Gastroesophageal sphincter (tissue), 3 donors: Measurements from ENCODE around the gene AAR2.

Experiments
- CTCF ChIP-seq, 4 experiments: fragments of 200-600 bp in 2 of 4; fragments of 450-650 bp in 2 of 4; sonication (generic) in 1 of 4; IDR thresholded peaks; one replicate each; pipeline ENCODE4 v1.5.1; 2017 to 2019; ENCODE audit warnings: antibody characterized with exemption in 4 of 4, mild to moderate bottlenecking in 2 of 4, moderate library complexity in 2 of 4
- EP300 ChIP-seq: sonication (generic); formaldehyde crosslinking; IDR thresholded peaks from one replicate; pipeline ENCODE4 v1.6.1; 2017; ENCODE audit warnings: antibody characterized with exemption, mild to moderate bottlenecking
- POLR2A ChIP-seq, 2 donors: fragments of 450-650 bp; IDR thresholded peaks; one replicate each; pipeline ENCODE4 v1.6.1; 2017; ENCODE audit warnings: antibody characterized with exemption in 2 of 2, mild to moderate bottlenecking in 2 of 2, moderate library complexity in 1 of 2
- POLR2AphosphoS5 ChIP-seq: sonication (generic); formaldehyde crosslinking; IDR thresholded peaks from one replicate; pipeline ENCODE4 v1.6.1; 2017; ENCODE audit warnings: antibody characterized with exemption

- TF ChIP-seq POLR2AphosphoS5 (no peak), CTCF (IDR thresholded peaks at IDR 0.05) (no peak), POLR2A (IDR thresholded peaks at IDR 0.05) (no peak), EP300 (no peak)
Measured at GRCh38 chr20:36277546-36277945, 41.3 kb downstream of the AAR2 start.
